GM21576 (cell line): ENCODE results near the gene F13A1.

Experiments used
- ATAC-seq: cut with Tn5 transposase; IDR thresholded peaks from one replicate; pipeline ENCODE4 v1.9.1; 2021; ENCODE audit warnings: mild to moderate bottlenecking, moderate library complexity; ENCODE audit not compliant: unreplicated experiment

Gene F13A1

DNA sequence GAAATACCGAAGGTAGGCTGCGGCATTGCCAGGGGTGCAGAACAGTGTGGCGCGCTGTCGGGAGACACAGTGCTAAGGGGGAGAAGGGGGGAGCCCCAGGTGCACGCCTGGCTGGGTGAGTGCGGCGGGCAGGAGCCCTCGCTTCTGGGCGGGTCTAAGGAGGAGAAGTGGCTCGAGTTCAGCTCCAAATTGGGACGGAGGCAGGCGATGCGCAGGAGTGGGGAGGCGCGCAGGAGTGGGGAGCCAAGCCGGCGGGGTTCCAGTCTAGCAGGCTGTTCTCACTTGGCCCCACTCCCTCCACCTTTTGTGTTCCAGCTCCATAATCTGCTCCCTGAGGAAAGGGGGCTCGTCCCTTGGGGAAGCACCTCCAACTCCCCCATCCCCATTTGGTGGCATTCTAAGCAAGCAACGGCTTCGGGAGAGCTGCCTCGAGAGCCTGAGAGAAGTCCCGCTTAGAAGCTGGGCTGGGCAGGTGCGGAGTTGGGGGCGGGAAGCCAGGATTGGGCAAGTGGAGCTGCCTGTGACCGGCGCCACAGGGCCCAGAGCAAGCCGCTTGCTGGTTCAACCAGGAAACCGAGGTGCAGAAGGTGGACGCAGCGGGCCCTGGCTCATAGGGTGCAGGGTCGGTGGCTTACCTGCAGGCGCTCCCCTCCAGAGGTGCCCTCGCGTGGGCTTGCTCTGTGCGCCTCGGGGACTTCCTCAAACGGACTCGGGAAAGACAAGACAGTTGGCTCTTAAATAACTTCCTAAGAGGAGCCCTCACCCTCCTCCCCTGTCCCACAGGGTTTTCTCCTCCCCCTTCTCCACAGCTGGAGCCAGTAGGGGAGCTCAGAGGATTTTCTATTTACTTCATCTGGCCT lies at the start of gene F13A1:
Gene F13A1 (minus strand): TSS at position 711 of the 860 bp plus-strand sequence. CDS start 1,998 bp downstream, outside the sequence.
- ATAC-seq, result no peak

DNA sequence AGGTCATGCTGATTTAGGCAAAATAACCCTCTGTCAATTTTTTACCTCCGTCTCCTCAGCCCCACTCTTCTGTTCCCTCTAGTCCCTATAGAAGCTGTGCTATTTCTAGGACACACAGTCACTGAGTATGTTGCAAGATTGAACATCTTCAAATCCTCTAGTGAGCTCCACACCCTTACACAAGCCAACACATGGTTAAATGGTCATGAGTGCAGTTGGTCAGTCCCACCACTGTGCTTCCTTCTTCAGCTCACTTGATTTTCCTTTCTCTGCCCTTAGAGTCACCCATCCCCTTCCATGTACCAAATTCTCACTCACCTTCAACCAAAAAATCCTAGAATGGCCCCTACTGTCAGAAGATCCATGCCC lies 48.2 kb upstream of the F13A1 start:
- ATAC-seq, result no peak

DNA sequence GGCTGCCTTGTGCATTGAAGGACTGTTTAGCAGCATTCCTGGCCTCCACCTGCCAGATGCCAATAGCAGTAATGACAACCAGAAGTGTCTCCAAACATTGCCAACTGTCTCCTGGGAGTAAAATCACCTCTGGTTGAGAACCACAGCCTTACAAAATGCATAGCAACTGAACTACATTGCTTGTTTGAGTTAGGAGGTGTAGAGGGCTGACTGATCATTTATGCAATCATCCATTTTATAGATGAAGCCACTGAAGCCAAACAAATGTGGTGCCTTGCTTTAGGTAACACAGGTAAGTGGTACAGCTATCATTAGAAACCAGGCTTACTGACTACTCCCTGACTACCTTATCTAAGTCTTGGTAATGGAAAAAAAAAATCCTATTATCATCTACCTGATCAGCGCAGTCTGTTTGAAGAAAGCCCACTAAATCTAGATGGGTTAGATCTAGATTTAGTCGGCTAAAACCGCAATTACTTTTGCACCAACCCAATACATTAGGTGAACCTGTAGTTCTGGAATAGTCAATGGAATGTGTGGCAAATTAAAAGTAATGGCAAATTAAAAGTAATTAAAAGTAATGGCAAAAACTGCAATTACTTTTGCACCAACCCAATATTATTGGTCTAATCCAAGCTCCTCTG lies 47.7 kb upstream of the F13A1 start:
- no peak for ATAC-seq

DNA sequence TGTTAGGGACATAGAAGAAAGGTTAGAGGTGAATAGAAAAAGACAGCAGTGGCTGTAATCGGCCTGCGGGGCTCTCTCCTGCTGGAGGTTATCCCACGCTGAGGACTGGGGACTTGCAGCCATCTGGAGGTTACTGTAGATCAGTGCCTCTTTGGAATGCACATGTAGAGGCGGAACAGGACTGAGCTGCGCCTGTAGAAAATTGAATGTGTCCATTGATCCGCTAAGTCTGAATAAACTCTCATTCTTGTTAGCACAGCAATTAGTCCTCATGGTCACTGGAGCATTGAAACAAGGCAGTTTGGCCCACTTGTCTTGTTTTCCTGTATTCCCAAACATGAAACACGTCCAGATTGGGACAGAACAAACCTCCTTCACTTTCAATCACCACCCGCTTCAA lies 46.3 kb upstream of the F13A1 start:
- ATAC-seq, result no peak

DNA sequence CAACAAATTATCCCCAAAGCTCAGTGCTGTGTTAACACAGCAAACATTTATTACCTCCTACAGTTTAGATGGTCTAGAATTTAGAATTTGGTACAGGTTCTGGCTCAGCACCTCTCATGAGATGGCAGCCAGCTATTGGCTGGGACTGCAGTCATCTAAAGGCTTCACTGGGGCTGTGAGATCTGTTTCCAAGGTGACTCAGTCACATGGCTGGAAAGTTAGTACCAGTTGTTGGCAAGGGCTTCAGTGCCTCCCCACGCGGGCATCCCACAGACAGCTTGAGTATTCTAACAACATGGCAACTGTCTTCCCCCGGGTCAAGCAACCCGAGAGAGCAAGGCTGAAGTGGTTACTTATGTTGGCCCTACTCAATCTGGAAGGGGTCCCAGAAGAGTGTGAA lies 44.8 kb upstream of the F13A1 start:
- ATAC-seq, result no peak

- ATAC-seq, result no peak
These were observed 41.8 kb upstream of the F13A1 start for GRCh38 chr6:6362056-6362840.

GRCh38 chr6:6357530-6357929 lies 37.1 kb upstream of the F13A1 start:
- no peak for ATAC-seq

GRCh38 chr6:6357032-6357431 lies 36.6 kb upstream of the F13A1 start:
- ATAC-seq, result no peak

GRCh38 chr6:6352772-6353171 lies 32.3 kb upstream of the F13A1 start:
- ATAC-seq, result no peak

DNA sequence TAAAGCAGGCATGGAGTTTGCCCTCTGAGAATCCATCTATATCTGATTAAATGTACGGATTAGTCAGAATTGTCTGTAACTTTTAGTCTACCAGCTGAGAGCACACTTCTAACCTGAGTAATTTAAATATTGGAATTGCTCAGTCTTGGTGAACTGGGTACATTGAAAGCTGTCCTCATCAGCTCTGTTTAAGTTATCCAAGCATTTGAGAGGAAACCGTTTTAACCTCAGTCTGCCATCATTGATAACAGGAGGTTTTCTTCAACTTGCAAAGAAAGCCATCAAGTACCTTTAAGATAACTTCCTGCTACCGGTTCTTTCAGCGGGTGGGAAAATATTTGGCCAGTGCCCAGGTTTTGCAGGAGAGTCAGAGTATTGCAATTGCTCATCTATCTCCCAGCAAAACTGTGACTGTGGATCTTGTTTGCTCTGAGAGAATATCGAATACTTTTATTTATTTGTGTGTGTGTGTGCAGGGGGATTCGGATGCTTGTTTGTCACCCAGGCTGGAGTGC lies 31.1 kb upstream of the F13A1 start:
- no peak for ATAC-seq

- ATAC-seq, result no peak
These were observed 30.2 kb upstream of the F13A1 start for GRCh38 chr6:6350696-6351095.

DNA sequence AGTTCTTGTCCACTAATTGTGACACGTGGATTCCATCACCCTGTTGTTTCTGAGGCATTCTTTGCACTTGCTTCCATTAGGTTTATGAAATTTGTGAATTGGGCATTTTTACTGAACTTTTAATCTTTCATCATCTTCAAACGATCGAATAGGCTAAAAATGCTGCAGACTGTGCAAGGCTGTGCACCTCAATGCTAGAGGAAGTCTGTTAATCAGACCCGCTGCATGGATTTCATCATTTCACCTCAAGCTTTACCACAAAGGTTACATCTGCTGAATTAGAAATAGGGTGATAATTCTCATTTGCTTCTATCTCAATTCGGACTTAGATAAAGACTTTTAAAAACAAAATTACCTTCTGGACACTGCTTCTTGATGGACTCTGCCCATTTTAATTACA lies 27.8 kb upstream of the F13A1 start:
- no peak for ATAC-seq

GRCh38 chr6:6346427-6347023 lies 26.1 kb upstream of the F13A1 start:
- no peak for ATAC-seq

GRCh38 chr6:6333501-6333900 lies 13.0 kb upstream of the F13A1 start:
- no peak for ATAC-seq

DNA sequence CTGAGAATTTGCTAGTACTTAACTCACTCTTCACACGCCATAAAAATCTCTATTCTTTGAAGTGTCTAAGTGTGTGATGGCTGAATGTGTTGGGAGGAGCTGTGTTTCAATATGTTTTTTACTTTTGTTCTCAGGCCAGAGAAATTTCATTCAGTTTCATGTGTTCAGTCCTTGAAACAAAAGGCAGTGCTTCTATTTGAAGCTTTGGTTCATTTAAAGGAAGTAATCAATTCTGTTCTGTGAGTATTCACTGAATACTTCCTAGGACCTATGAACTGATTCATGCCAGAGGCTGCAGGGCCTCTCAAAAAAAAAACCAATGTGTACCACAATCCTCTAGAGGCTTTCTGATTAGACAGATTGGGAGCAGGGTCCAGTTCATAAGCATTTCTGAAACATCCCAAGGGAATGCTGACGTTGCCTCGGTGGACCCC lies 12.4 kb upstream of the F13A1 start:
- peak; percentile 28 for ATAC-seq

DNA sequence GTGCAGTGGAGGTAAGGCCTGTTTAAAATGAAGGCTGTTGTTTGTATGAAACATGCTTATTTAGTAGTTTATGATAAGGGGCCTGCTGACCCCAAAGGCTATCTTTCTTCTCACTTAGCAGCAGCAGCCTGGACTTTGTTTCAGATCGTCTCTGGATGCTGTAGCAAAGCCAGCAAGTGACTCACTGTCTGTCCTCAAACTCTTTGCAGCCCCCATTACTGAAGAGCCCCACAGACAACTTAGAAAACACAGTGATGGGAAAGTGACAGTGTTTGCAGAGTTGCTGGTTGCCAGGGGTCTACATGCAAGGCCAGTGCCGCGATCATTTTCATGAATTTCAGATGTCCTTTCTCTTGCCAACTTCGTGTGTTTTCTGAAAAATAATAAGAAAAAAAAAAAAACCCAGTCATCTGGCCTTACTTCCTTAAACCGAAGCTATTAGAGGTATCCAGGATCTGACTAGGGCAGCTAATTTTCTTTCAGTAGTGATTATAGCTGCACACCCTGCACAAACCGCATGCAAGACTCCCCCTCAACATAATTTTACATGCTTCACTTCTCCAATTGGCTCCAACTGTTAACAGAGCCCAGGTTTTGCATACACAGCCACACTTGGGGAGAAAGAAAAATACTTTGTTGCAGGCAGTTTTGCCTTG lies 11.6 kb upstream of the F13A1 start:
- peak; percentile 60 for ATAC-seq

DNA sequence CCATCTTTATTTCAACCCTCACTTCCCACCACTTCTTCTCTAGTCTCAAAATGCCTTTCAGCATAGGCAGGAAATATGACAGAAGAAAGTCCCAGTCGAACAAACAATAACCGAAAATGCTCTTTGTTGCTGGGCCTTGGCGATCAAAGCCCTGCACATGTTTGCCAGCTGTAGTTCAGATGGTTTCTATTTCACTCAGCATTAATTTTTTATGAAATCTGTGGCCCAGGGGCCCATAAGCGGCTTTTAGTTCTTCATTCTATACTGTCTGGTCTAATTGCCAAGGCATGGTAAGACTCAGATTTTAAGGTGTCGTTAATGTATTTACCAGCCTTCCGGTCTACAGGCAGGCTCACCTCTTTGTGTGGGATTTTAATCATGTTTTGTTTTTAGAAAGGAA lies 10.9 kb upstream of the F13A1 start:
- ATAC-seq, result peak; percentile 58

DNA sequence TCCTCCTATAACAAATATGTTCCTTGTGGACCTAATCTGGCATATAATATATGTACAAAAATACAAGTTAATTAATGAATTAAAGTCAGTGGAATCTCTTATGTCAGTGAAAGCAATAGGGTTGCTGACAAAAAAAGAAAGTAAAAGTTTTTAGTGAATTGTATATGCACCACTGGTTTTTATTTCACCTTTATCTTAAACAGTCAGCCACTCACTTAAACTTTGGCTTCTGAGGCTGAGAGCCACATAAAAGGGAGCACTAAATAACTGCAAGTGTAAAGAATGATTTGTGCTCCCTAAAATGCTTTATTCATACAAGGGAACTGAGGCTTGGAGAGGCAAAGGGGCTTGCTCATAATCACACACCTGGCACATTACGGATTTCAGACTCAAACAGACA lies 9.9 kb upstream of the F13A1 start:
- ATAC-seq, result no peak

DNA sequence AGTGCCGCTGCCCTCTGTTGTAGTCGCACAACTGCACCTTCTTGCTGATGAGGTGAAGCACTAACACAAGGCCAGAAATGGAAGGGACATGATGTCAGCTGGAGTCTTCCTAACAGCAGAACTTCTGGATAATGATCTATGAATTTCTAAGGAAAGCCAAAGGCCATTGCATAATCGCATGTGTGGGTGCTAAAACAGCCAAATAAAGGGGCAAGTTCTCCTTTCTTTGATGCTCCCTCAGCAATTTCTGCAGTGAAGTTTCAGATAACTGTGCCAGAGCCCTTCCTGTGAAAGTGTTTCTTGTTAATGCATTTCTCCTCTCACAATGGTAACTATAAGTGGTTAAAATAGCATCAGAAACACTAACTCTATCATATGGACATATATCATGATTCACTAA lies 8.0 kb upstream of the F13A1 start:
- no peak for ATAC-seq

- no peak for ATAC-seq
These were observed 2.9 kb upstream of the F13A1 start for GRCh38 chr6:6323352-6323751.

DNA sequence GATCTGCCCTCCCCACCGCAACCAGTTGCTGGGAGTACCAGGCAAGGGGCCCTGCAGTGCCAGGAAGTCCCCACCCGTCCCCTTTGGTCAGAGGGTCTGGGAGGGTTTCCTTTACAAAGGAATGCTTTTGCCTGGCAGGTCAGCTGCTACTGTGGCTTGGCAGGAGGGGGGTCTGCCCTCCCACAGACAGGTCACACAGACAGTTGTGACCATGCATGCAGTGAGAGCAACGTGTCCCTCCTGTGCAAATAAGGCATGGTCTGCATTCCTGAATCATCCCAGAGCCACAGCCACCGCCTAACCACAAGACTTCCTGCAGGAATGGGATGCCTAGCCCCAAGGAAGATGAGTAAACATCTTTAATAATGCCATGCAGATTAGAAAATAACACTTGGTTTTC lies 439 bp upstream of the F13A1 start:
- no peak for ATAC-seq
